Nephron progenitor cell (in vitro differentiated cells): ENCODE results near the gene CYYR1.

ENCODE experiments used
- DNase-seq: peaks from one replicate; pipeline ENCODE4 v3.0.0; 2021
- H3K27ac Mint-ChIP-seq: 2 replicates; pipeline ENCODE4 v1.8.0; 2021; ENCODE audit warnings: mild to moderate bottlenecking, moderate library complexity, mixed read lengths
- H3K27me3 Mint-ChIP-seq: 2 replicates; pipeline ENCODE4 v1.8.0; 2021; ENCODE audit warnings: mild to moderate bottlenecking, low read depth, mixed read lengths; ENCODE audit not compliant: poor library complexity
- H3K36me3 Mint-ChIP-seq: 2 replicates; pipeline ENCODE4 v1.8.0; 2021; ENCODE audit warnings: low read depth, mixed read lengths
- H3K4me1 Mint-ChIP-seq: 2 replicates; pipeline ENCODE4 v1.8.0; 2021; ENCODE audit warnings: mixed read lengths
- H3K4me3 Mint-ChIP-seq: 2 replicates; pipeline ENCODE4 v1.8.0; 2021; ENCODE audit warnings: mild to moderate bottlenecking, moderate library complexity, mixed read lengths
- H3K9me3 Mint-ChIP-seq: 2 replicates; pipeline ENCODE4 v1.8.0; 2021; ENCODE audit warnings: mild to moderate bottlenecking, moderate library complexity, mixed read lengths
- TF ChIP-seq, protein P1 (sequence below): fragments of 200-600 bp; sonication (generic); IDR thresholded peaks from 2 replicates; pipeline ENCODE4 v1.5.0; 2021; ENCODE audit warnings: antibody characterized with exemption

CYYR1 gene

DNA sequence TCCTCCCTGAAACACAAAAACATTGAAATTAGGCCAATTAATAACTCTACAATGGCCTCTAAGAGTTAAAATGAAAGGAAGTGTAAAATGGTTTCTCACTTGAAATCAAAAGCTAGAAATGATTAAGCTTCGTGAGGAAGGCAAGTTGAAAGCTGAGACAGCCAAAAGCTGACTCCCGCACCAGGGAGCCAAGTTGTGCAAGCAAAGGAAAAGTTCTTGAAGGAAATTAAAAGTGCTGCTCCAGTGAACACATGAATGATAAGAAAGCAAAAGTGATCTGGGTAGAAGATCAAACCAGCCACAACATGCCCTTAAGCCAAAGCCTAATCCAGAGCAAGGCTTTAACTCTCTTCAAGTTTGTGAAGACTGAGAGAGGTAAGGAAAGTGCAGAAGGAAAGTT lies 22.8 kb downstream of the CYYR1 start:
- Mint-ChIP-seq H3K27me3 (no peaks in the 10 kb centered on the region), H3K4me3 (no peak overlapping the region), H3K4me1 (peaks cover 16% of the 10 kb centered on the region), H3K36me3 (peaks cover 36% of the 10 kb centered on the region), H3K9me3 (no peaks in the 10 kb centered on the region), H3K27ac (peak overlapping the region; percentile 83)
- DNase-seq = no peak
- TF ChIP-seq, protein P1, sequence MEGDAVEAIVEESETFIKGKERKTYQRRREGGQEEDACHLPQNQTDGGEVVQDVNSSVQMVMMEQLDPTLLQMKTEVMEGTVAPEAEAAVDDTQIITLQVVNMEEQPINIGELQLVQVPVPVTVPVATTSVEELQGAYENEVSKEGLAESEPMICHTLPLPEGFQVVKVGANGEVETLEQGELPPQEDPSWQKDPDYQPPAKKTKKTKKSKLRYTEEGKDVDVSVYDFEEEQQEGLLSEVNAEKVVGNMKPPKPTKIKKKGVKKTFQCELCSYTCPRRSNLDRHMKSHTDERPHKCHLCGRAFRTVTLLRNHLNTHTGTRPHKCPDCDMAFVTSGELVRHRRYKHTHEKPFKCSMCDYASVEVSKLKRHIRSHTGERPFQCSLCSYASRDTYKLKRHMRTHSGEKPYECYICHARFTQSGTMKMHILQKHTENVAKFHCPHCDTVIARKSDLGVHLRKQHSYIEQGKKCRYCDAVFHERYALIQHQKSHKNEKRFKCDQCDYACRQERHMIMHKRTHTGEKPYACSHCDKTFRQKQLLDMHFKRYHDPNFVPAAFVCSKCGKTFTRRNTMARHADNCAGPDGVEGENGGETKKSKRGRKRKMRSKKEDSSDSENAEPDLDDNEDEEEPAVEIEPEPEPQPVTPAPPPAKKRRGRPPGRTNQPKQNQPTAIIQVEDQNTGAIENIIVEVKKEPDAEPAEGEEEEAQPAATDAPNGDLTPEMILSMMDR = no peak

DNA sequence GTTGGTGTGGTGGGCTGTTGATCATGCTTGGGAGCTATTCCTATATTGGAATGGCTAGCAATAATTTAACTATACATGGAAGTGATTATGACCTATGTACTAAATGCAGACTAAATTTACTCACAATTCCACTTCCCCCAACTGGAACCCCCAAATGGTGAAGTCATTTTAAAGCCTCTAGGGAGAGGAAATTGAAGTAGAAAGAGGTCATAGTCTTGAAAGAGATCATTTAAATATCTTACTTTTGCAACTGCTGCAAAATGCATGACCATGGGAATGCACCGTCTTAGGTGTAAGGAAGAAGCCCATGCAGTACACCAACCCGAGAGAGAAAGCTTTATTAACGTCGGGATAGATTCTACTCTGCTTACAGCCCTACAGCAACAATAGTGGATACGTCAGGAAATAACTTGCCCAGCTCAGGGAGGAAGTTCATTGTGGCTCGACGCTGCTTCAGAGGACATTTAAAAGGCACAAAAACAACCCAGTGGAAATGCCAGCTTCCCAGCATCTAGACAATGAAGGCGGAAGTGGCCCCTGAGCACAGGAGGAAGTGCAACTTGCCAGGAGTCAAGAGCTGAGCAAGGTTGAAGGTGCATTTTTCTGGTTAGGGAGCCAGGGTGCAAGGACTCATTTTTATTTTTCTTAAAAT lies 26.5 kb downstream of the CYYR1 start:
- no peak for DNase-seq
- H3K9me3 Mint-ChIP-seq = no peaks in the 10 kb centered on the region
- no peak overlapping the region for H3K27ac Mint-ChIP-seq
- TF ChIP-seq, protein P1 = no peak
- H3K27me3 Mint-ChIP-seq = no peaks in the 10 kb centered on the region
- H3K4me1 Mint-ChIP-seq = peaks cover 16% of the 10 kb centered on the region
- H3K4me3 Mint-ChIP-seq = no peak overlapping the region
- H3K36me3 Mint-ChIP-seq = peaks cover 44% of the 10 kb centered on the region

DNA sequence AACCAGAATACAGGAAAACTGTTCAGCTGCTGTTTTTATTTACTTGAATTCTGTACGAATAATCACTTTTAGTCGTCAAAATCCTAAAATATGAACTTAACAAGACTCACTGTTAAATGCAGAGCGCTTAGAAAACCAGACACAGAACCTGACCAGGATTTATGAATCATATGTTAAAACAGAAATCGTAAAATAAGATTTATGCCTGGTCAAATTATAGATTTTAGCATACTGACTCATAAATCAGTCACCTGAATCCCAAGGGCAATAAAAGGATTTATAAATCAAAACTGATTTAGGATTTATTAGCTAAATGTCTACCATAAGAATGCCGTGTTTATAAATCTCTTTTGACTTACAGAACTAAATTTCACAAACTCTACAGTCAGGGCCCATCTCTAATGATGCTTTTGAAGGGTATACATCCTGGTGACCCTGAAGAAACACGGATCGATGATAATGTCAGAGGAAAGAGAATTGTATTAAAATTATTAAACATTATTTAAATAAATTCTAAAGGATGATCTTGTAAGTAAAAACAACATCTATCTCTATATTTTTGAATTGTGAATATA lies 28.8 kb downstream of the CYYR1 start:
- Mint-ChIP-seq H3K4me3 (no peak overlapping the region), H3K27ac (no peak overlapping the region), H3K27me3 (no peaks in the 10 kb centered on the region), H3K36me3 (peaks cover 37% of the 10 kb centered on the region), H3K9me3 (no peaks in the 10 kb centered on the region), H3K4me1 (peaks cover under 1% of the 10 kb centered on the region)
- no peak for DNase-seq
- TF ChIP-seq, protein P1 = no peak

DNA sequence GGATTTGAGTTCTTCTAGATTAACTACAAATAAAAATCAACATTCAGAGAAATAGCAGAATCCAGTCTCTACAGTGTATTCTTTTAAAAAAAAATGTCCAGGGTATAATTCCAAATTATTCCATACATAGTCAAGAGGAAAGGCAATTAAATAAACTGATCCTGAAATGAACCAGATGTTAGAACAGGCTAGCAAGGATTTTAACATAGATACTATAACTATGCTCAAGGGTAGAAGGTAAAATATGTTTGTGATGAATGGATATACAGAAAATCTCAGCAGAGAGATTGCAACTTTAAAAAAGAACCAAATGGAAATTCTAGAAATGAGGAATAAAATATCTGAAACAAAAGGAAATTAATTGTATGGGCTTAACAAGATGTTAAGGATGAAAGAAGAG lies 32.4 kb downstream of the CYYR1 start:
- no peaks in the 10 kb centered on the region for H3K4me1 Mint-ChIP-seq
- H3K27me3 Mint-ChIP-seq = no peaks in the 10 kb centered on the region
- no peak overlapping the region for H3K4me3 Mint-ChIP-seq
- H3K9me3 Mint-ChIP-seq = no peaks in the 10 kb centered on the region
- no peak overlapping the region for H3K27ac Mint-ChIP-seq
- peaks cover 44% of the 10 kb centered on the region for H3K36me3 Mint-ChIP-seq
- DNase-seq = no peak
- TF ChIP-seq, protein P1 = no peak

DNA sequence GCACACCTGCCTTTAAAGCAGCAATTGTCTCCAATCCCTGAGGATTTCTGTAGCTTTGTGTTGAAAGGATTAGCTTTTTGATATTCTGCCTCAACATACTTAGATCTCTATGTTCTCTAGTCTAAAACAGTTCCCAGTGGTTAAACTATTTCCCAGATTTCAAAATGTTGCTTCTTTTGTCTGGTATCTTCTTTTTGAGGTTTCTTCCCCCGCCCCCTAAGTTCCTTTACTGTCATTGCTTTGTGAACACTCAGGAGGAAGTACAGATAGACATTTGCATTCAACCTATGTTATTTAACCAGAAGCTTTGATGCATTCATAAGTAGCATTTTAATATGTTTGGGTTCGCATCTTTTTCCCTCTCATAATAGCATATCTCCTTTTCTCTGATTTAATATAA lies 33.5 kb downstream of the CYYR1 start:
- no peaks in the 10 kb centered on the region for H3K4me1 Mint-ChIP-seq
- H3K36me3 Mint-ChIP-seq = peaks cover 41% of the 10 kb centered on the region
- DNase-seq = no peak
- H3K4me3 Mint-ChIP-seq = no peak overlapping the region
- no peaks in the 10 kb centered on the region for H3K9me3 Mint-ChIP-seq
- no peaks in the 10 kb centered on the region for H3K27me3 Mint-ChIP-seq
- TF ChIP-seq, protein P1 = no peak
- H3K27ac Mint-ChIP-seq = no peak overlapping the region

DNA sequence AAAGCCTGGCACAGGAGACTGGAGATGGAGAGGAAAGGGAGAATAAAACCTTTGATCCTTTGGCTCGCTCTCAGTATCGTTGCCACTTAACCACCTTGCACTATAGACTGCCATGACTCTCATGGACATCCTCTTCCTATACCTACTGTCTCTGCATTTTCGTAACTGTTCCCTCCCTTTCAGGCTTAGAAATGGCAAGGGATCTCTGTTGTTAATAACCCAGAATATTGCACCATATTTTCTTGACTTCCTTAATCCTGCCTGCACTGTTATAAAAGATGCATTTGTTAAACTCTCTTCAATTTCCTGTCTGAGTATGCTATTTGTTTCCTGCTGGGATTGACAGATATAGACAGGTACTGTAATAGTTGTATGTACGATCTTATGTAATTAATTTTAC lies 38.6 kb downstream of the CYYR1 start:
- Mint-ChIP-seq H3K36me3 (peaks cover 49% of the 10 kb centered on the region), H3K4me3 (no peak overlapping the region), H3K27ac (no peak overlapping the region), H3K4me1 (no peaks in the 10 kb centered on the region), H3K27me3 (no peaks in the 10 kb centered on the region), H3K9me3 (peaks cover 4% of the 10 kb centered on the region)
- DNase-seq = no peak
- TF ChIP-seq, protein P1 = no peak
